ENCODE data around the gene NSUN6.

DNA sequence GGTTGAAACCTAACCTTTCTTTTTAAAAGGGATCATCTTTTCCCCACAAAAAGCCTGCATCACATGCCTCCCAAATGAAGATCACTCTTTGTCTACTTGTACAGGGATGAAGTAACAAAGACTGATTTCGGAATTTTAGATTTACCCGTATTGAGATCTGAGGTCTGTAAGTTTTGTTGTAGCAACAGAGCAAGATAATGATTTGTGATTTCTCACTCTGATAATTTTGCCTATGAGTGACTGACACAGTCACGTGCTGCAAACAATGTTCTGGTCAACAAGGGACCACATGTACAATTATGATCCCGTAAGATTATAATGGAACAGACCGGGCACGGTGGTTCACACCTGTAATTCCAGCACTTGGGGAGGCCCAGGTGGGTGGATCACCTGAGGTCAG, 39.2 kb upstream of the NSUN6 start:
- TF ChIP-seq, protein P1, sequence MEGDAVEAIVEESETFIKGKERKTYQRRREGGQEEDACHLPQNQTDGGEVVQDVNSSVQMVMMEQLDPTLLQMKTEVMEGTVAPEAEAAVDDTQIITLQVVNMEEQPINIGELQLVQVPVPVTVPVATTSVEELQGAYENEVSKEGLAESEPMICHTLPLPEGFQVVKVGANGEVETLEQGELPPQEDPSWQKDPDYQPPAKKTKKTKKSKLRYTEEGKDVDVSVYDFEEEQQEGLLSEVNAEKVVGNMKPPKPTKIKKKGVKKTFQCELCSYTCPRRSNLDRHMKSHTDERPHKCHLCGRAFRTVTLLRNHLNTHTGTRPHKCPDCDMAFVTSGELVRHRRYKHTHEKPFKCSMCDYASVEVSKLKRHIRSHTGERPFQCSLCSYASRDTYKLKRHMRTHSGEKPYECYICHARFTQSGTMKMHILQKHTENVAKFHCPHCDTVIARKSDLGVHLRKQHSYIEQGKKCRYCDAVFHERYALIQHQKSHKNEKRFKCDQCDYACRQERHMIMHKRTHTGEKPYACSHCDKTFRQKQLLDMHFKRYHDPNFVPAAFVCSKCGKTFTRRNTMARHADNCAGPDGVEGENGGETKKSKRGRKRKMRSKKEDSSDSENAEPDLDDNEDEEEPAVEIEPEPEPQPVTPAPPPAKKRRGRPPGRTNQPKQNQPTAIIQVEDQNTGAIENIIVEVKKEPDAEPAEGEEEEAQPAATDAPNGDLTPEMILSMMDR (optimal IDR thresholded peaks at IDR 0.05 in 1 of 3, IDR thresholded peaks at IDR 0.05 in 1 of 3, conservative IDR thresholded peaks at IDR 0.05 in 1 of 3; ENCODE audit: extremely low read depth in 1 of 3, insufficient read depth in 2 of 3, low read length in 3 of 3) = no peak
- TF ChIP-seq EZH2 (IDR thresholded peaks at IDR 0.05; ENCODE audit: low read length) = no peak
